IMR-90 (cell line): Measurements from ENCODE around the gene ARHGEF40. TPM values are rescaled to one million over a fixed set of nuclear protein-coding genes. Genes with fewer than 3 reads are reported as not detected.

Experiments
- ATAC-seq: fragments of 200-7000 bp; cut with Tn5 transposase; 2 replicates; pipeline ENCODE4 v1.9.1; 2020; ENCODE audit warnings: low read depth, mild to moderate bottlenecking, moderate library complexity
- BruUV-seq: library from RNA; stranded (reverse); fragments of 400-500 nt; replicated peaks from 2 replicates; lab custom pipeline; 2021; lab: Mats Ljungman, UMichigan
- CTCF ChIA-PET: fragments of 300-600 bp; formaldehyde crosslinking; extraction: SDS; loops from one replicate; lab custom pipeline; 2021; ENCODE audit warnings: antibody characterized with exemption; lab: Yijun Ruan, JAX
- POLR2A ChIA-PET: fragments of 300-600 bp; sonication (Branson Sonifier 250); formaldehyde crosslinking; loops from one replicate; lab custom pipeline; 2022; ENCODE audit warnings: antibody characterized with exemption; ENCODE audit not compliant: unreplicated experiment; lab: Charles Lee
- DNase-seq: peaks from one replicate; pipeline ENCODE4 v3.0.0; 2013
- H2AFZ ChIP-seq: replicated peaks from 2 replicates; pipeline ENCODE3; 2013; ENCODE audit warnings: low read length, mild to moderate bottlenecking; ENCODE audit not compliant: poor library complexity
- H2AK5ac ChIP-seq: 2 replicates; pipeline ENCODE4 v1.6.1; 2013; ENCODE audit warnings: low read depth, low read length, inconsistent platforms
- H2AK9ac ChIP-seq: replicated peaks from 2 replicates; pipeline ENCODE3; 2013; ENCODE audit warnings: mild to moderate bottlenecking, low read depth, low read length, moderate library complexity; ENCODE audit not compliant: poor library complexity
- H2BK120ac ChIP-seq: 2 replicates; pipeline ENCODE4 v1.6.1; 2013; ENCODE audit warnings: low read depth, low read length, inconsistent platforms
- H2BK15ac ChIP-seq: 3 replicates; pipeline ENCODE4 v1.6.1; 2013; ENCODE audit warnings: low read depth, low read length, inconsistent platforms
- H2BK20ac ChIP-seq: 2 replicates; pipeline ENCODE4 v1.6.1; 2013; ENCODE audit warnings: low read depth, mild to moderate bottlenecking, inconsistent platforms, low read length, moderate library complexity
- H2BK5ac ChIP-seq: 2 replicates; pipeline ENCODE4 v1.6.1; 2013; ENCODE audit warnings: mild to moderate bottlenecking, low read depth, low read length, inconsistent platforms; ENCODE audit not compliant: poor library complexity, severe bottlenecking
- H3K14ac ChIP-seq: replicated peaks from 2 replicates; pipeline ENCODE4 v1.6.1; 2013; ENCODE audit warnings: low read depth, low read length, inconsistent platforms
- H3K18ac ChIP-seq: 2 replicates; pipeline ENCODE4 v1.6.1; 2013; ENCODE audit warnings: low read depth, low read length, control low read depth
- H3K23ac ChIP-seq: 2 replicates; pipeline ENCODE4 v1.6.1; 2013; ENCODE audit warnings: low read depth, low read length, inconsistent platforms
- H3K27ac ChIP-seq: 2 replicates; pipeline ENCODE4 v1.5.1; 2013; ENCODE audit warnings: mild to moderate bottlenecking, control low read depth, low read length; ENCODE audit not compliant: insufficient read depth
- H3K27me3 ChIP-seq: 2 replicates; pipeline ENCODE4 v1.6.1; 2013; ENCODE audit warnings: low read length; ENCODE audit not compliant: control insufficient read depth, insufficient read depth
- H3K36me3 ChIP-seq: 2 replicates; pipeline ENCODE4 v1.6.1; 2013; ENCODE audit warnings: low read length, mixed read lengths; ENCODE audit not compliant: control insufficient read depth, insufficient read depth
- H3K4ac ChIP-seq: 2 replicates; pipeline ENCODE4 v1.6.1; 2013; ENCODE audit warnings: low read depth, low read length, inconsistent platforms
- H3K4me1 ChIP-seq: 2 replicates; pipeline ENCODE4 v1.6.1; 2013; ENCODE audit warnings: low read length, mixed read lengths; ENCODE audit not compliant: control insufficient read depth, insufficient read depth
- H3K4me2 ChIP-seq: 2 replicates; pipeline ENCODE4 v1.6.1; 2013; ENCODE audit warnings: low read depth, mild to moderate bottlenecking, control low read depth, low read length, moderate library complexity
- H3K4me3 ChIP-seq: 2 replicates; pipeline ENCODE4 v1.5.1; 2013; ENCODE audit warnings: low read depth, mild to moderate bottlenecking, control low read depth, low read length, moderate library complexity; ENCODE audit not compliant: insufficient read depth
- H3K56ac ChIP-seq: 2 replicates; pipeline ENCODE4 v1.6.1; 2013; ENCODE audit warnings: low read length, inconsistent platforms; ENCODE audit not compliant: insufficient read depth; ENCODE audit errors: extremely low read depth
- H3K79me1 ChIP-seq, 2 experiments: 2 replicates each; pipeline ENCODE4 v1.6.1; 2013; ENCODE audit warnings: low read length in 2 of 2, inconsistent platforms in 1 of 2, low read depth in 1 of 2
- H3K9ac ChIP-seq: 2 replicates; pipeline ENCODE4 v1.6.1; 2013; ENCODE audit warnings: low read depth, low read length, control low read depth
- H3K9me1 ChIP-seq: 2 replicates; pipeline ENCODE4 v1.6.1; 2013; ENCODE audit warnings: low read length, inconsistent platforms; ENCODE audit not compliant: insufficient read depth
- H3K9me3 ChIP-seq: 2 replicates; pipeline ENCODE4 v1.6.1; 2013; ENCODE audit warnings: low read length; ENCODE audit not compliant: control insufficient read depth, insufficient read depth
- H4K20me1 ChIP-seq: 2 replicates; pipeline ENCODE4 v1.6.1; 2013; ENCODE audit warnings: low read length, inconsistent platforms; ENCODE audit not compliant: insufficient read depth
- H4K5ac ChIP-seq: 2 replicates; pipeline ENCODE4 v1.6.1; 2013; ENCODE audit warnings: mild to moderate bottlenecking, low read depth, low read length, control low read depth
- H4K8ac ChIP-seq, 2 experiments: 2 replicates each; pipeline ENCODE4 v1.6.1; 2013; ENCODE audit warnings: low read depth in 2 of 2, low read length in 2 of 2, control low read depth in 1 of 2, inconsistent platforms in 1 of 2
- H4K91ac ChIP-seq: 2 replicates; pipeline ENCODE4 v1.6.1; 2013; ENCODE audit warnings: low read depth, low read length, inconsistent platforms; ENCODE audit not compliant: insufficient read depth
- BHLHE40 ChIP-seq: fragments of 150-350 bp; IDR thresholded peaks from 2 replicates; pipeline ENCODE4 v1.6.1; 2016; ENCODE audit warnings: mild to moderate bottlenecking, low read depth, low read length
- CEBPB ChIP-seq: IDR thresholded peaks from 2 replicates; pipeline ENCODE4 v1.6.1; 2012; ENCODE audit warnings: low read depth, low read length, improper control_type of control experiment
- CHD1 ChIP-seq: IDR thresholded peaks from 2 replicates; pipeline ENCODE4 v1.6.1; 2012; ENCODE audit warnings: low read depth, low read length, improper control_type of control experiment
- ELK1 ChIP-seq: fragments of 150-350 bp; IDR thresholded peaks from 2 replicates; pipeline ENCODE4 v1.6.1; 2016; ENCODE audit warnings: low read depth, mild to moderate bottlenecking, low read length, moderate library complexity, borderline replicate concordance
- FOS ChIP-seq: fragments of 150-350 bp; IDR thresholded peaks from 2 replicates; pipeline ENCODE4 v1.6.1; 2016; ENCODE audit warnings: low read depth, low read length
- MAZ ChIP-seq: IDR thresholded peaks from 2 replicates; pipeline ENCODE4 v1.6.1; 2012; ENCODE audit warnings: low read depth, mild to moderate bottlenecking, low read length, improper control_type of control experiment, moderate library complexity, borderline replicate concordance
- RCOR1 ChIP-seq: IDR thresholded peaks from 2 replicates; pipeline ENCODE4 v1.6.1; 2012; ENCODE audit warnings: mild to moderate bottlenecking, low read length, improper control_type of control experiment; ENCODE audit not compliant: insufficient replicate concordance
- SMC3 ChIP-seq: fragments of 150-350 bp; IDR thresholded peaks from 2 replicates; pipeline ENCODE4 v1.6.1; 2016; ENCODE audit warnings: low read depth, mild to moderate bottlenecking, antibody characterized with exemption, low read length, moderate library complexity
- USF2 ChIP-seq: fragments of 150-350 bp; IDR thresholded peaks from 2 replicates; pipeline ENCODE4 v1.6.1; 2017; ENCODE audit warnings: mild to moderate bottlenecking, antibody characterized with exemption, low read length, low read depth
- WGBS, 2 experiments: methylation state at CpG; one replicate each; pipeline versions ENCODE4 v1.1.5 to v1.1.7; 2013; ENCODE audit warnings: missing lambda C conversion rate in 2 of 2; ENCODE audit not compliant: insufficient read length in 1 of 2; ENCODE audit errors: extremely low coverage in 2 of 2; 5-methylcytosine and 5-hydroxymethylcytosine counted together
- dilution Hi-C: fragments of 300-500 bp; cut with HindIII; formaldehyde crosslinking; loops from one replicate; pipeline ENCODE4 v1.14.3; 2018; ENCODE audit warnings: low sequenced_read_pairs; ENCODE audit not compliant: unreplicated experiment
- in situ Hi-C: fragments of 300-500 bp; cut with MboI; formaldehyde crosslinking; loops from 3 replicates; pipeline ENCODE4 v1.14.3; 2019; ENCODE audit warnings: low sequenced_read_pairs, inconsistent platforms, mixed read lengths
- intact Hi-C: fragments of 100-400 bp; cut with micrococcal nuclease; formaldehyde crosslinking; loops from 2 replicates; pipeline ENCODE4 v1.10.0; 2022
- polyA plus RNA-seq, 3 experiments: library from polyadenylated mRNA; depleted of rRNA; stranded (reverse); fragments of >200 nt; gene quantifications; 2 replicates each; pipeline ENCODE4 v1.2.3, GENCODE V29; 2012; ENCODE audit warnings: low replicate concordance in 1 of 3
- total RNA-seq: library from RNA; depleted of rRNA; stranded (reverse); fragments of >200 nt; gene quantifications from 2 replicates; pipeline ENCODE4 v1.2.3, GENCODE V29; 2012

Gene ARHGEF40
- total and polyA plus RNA-seq, 2 of the 4 experiments (the other 2 are of a cell fraction) = 18.1 to 58.4 TPM

GRCh38 chr14:21100931-21101330, 30.8 kb downstream of the ARHGEF40 start, which contains the start of gene TMEM253:
Gene TMEM253, plus strand, starts transcription at chr14:21101066. Its CDS starts 278 bp downstream, at chr14:21101344.
- intact Hi-C loops = loop anchor here (5.0 kb wide), 2 partner anchors 244 to 419 kb away; partner anchors contain the start of gene RNASE4
- Histone ChIP-seq H3K79me1 (0 out of 4 replicates have a peak, but pooled peaks cover 0 to 2% of the 10 kb centered on the region in 2 experiments), H3K4me1 (peaks cover 2% of the 10 kb centered on the region; the same call in 1 of the 2 replicates), H2AK5ac (no peak within 1 kb of the TSS), H3K4ac (no peak within 1 kb of the TSS), H4K5ac (no peak within 1 kb of the TSS), H3K4me2 (no peak within 1 kb of the TSS), H4K91ac (no peak within 1 kb of the TSS), H3K4me3 (no peak within 1 kb of the TSS), H3K18ac (no peak within 1 kb of the TSS), H4K8ac (no peak within 1 kb of the TSS; a peak in 1 of 4 replicates), H3K27me3 (no peaks in the 10 kb centered on the region), H3K14ac (no peak within 1 kb of the TSS), H4K20me1 (no peaks in the 10 kb centered on the region; the same call in 1 of the 2 replicates), H3K9me1 (peaks cover 3% of the 10 kb centered on the region; the same call in 1 of the 2 replicates), H3K9ac (no peak within 1 kb of the TSS), H3K56ac (no peak within 1 kb of the TSS), H3K27ac (no peak within 1 kb of the TSS), H3K36me3 (no peaks in the 10 kb centered on the region), H2AFZ (no peak within 1 kb of the TSS), H2BK20ac (no peak within 1 kb of the TSS), H2AK9ac (no peak within 1 kb of the TSS), H3K9me3 (no peaks in the 10 kb centered on the region), H2BK5ac (no peak within 1 kb of the TSS), H2BK120ac (no peak within 1 kb of the TSS), H3K23ac (peak within 1 kb of the TSS; percentile 9; the same call in 1 of the 2 replicates), H2BK15ac (no peak within 1 kb of the TSS)
- DNase-seq (no peak), ATAC-seq (no peak)
- in situ Hi-C loops = loop anchor here (5.0 kb wide), 1 partner anchor 84 kb away; no protein-coding TSS in a partner anchor
- WGBS, 2 experiments = no CpG with 5 or more reads among the region's 5 CpGs
- TF ChIP-seq ELK1 = no peak
- TF ChIP-seq CEBPB = no peak
- no peak for TF ChIP-seq CHD1
- no peak for TF ChIP-seq SMC3
- no peak for TF ChIP-seq FOS
- TF ChIP-seq RCOR1 = no peak
- no peak for TF ChIP-seq MAZ
- TF ChIP-seq USF2 = no peak
- no peak for TF ChIP-seq BHLHE40
- dilution Hi-C loops = no loop called here
- BruUV-seq = no TSS peak
- CTCF ChIA-PET = interaction anchor here (1.4 kb wide), 1 partner anchor 86 kb away, joined by 3 read pairs; no protein-coding TSS in a partner anchor
- POLR2A ChIA-PET = interaction anchor here (0.5 kb wide), 1 partner anchor 29 kb away, joined by 8 read pairs; no protein-coding TSS in a partner anchor
